Stimulated activated CD4-positive, alpha-beta T cell treated with anti-CD3 and anti-CD28 coated beads, Interleukin-2, amount 100 ng/mL, for 4 hours (primary cell): Measurements from ENCODE around the gene MATN1.

Experiments used
- DNase-seq: peaks from one replicate; pipeline ENCODE4 v3.0.0-alpha.2; 2020; ENCODE audit warnings: low read depth

Gene MATN1

DNA sequence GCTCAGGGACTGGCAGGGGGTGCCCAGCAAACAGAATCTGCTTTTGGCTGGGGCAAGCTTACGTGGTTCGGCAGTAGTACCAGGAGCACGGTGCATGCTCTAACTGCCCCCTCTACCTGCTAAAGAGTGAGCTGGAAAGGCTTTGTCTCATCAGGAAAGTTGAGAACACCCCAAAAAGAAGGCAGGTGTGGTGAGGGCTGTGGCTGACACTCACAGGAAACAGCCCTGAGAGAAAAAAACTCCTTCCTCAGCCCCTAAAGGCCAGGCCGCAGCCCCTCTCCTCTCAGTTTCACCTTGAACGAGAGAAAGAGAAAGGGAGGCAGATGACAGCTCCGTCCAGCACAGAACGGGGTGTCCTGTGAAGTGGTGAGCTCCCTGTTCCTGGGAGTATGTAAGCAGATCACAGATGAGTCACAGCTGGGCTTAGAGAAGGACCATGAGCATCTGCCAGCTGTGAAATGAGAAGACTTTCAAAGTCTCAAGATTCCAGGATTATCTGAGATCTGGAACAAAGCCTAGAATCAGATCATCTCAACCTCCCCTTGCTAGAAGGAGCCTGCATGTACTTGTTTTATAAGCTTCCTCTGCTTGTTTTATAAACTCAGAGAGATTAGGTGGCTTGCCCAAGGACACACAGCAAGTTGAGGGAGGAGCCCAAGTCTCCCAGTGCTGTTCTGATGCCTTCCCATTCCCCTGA, 20.8 kb upstream of the MATN1 start:
- DNase-seq = no peak

DNA sequence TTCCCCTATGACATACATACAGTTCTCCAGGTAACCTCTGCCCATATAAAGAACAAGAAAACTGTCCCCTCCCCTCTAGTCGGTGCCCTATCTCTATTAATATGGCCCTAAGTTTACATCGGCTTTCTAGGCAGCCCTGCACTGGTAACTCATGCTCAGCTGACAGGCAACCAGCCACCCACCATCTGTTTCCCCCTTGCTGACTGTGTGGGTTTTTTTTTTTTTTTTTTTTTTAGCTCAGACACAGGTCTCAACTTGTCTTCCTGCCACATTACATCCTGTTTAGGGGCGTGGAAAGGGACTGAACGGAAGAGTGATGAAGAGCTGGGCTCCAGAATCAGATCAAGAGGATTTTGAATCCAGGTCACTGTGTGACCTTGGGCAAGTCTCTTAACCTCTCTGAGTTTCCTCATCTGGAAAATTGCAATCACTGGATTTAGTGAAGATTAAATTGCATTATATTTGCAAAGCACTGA, 20.2 kb upstream of the MATN1 start:
- DNase-seq = peak; percentile 68

DNA sequence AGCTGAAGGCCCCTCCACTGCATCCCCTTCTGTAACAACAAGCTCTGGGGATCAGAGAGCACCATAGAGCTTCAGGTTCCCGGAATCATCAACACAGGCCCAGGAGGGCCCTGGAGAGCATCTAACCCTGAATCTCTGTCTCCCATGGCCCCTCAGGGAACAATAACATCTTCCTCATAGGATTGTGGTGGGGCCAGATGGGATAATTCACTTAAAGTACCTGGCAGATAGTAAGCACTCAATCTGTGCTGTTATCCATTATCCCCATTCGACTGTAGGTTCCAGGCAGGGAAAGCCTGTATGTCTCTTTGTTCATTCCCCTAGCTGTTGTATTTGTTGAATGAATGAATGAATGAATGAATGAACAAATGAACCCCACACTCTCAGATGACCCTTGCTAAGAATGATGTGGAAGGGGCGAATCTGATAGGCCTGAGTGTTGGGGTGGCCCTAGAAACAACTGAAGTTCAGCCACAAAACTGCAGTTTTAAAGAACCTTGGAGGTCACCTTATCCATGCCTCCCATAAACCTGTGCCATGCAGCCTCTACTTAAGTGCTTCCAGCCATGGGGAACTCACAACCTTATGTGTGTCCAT, 19.7 kb upstream of the MATN1 start:
- no peak for DNase-seq

DNA sequence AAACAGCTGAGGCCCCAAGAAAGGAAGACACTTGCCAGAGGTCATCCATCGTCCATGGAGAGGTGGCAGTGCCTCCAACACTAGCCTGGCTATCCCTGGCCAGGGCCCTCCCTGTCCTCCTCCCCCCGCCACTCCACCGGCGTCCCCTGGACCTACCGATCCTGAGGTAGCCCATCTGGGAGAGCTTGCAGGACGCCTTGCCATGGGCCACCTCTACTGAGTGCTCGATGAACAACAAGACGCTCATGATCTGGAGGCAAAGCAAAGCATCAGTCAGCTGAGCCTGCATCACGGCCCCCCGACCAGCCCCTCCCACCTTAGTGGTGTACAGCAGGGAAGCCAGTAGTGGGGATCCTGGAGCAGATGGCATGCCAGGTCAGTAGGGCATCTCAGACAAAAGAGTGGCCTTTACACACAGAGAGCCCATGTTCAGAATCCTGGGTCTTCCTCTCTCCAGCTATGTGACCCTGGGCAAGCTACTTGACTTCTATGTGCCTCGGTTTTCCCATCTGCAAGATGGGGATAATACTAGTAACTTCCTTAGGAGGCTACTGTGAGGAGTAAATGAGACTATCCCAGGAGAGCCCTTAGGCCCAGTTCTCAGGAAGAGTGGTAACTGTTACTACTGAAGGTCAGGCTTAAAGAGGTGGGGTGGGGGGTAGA, 19.0 kb upstream of the MATN1 start:
- DNase-seq = no peak

DNA sequence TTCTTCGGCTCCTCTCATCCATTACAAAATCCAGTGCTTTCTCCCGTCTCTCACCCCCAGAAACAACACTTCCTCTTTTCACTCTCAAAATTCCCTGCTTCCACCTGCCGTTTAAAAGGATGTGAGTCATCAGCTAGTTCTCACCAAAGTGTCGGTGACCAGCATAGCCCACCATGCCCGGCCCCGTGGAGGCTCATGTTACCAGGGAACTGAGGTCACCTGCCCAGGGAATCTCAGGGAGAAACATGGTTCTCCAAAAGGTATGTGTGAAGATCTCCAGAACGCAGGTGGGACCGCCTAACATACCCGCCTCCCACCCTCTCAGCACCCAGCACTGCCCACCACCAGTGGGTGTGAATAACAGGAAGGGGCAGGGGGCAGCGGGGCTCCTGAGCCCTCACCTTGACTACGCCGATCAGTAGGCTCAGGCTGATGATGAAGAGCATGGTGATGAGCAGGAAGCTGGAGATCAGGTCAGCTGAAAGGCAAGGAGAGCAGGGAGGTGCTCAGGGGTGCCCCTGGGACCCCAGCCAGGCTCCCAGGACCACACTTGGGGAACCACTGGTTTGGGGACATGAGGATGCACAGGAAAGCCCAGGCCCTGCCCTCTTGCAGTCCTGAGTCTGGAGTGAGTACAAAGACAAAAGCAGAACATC, 18.0 kb upstream of the MATN1 start:
- DNase-seq = no peak

DNA sequence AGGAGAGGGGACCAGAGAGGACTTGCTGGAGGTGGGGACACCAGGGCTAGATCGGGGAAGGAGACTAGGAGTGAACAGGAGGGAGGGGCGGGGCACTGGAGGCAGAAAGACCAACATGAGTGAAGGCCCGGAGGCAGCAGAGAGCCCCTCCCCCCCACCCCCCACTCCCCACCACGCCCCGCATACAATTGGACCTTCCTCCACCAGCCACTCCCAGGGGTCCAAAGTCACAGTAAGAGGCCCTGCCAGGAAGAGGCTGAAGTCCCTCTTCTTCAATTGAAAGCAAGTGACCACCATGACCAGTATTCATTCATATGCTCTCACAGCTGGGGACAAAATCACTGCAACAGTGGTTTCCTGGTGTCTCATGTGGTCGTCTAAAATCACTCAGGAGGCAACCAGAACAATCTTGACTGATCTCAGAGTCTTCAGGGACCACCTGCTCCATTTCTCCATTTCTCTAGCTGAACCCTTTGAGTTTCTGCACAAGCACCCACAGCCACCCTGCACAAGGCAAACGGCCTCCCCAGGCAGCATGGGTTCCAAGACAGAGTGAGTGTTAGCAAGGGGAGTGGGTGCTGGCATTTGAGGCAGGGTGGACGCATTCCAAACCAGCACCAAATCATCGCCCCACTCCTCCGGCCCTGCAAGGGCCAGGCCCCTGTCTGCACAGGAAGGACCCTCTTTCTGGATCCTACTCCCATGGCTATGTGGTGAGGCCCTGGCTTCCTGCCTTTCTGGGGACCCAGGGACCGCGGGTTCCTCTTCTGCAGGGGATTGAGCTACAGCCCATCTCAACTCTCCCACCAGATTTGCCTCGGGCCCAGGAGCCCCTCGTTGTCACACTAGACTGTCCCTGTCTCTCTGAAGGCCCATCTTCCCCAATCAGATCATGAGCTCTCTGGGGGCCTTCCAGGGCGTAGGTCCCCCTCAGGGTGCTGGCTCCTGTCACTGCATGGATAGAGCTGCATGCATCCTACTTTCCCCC, 17.2 kb upstream of the MATN1 start:
- no peak for DNase-seq

DNA sequence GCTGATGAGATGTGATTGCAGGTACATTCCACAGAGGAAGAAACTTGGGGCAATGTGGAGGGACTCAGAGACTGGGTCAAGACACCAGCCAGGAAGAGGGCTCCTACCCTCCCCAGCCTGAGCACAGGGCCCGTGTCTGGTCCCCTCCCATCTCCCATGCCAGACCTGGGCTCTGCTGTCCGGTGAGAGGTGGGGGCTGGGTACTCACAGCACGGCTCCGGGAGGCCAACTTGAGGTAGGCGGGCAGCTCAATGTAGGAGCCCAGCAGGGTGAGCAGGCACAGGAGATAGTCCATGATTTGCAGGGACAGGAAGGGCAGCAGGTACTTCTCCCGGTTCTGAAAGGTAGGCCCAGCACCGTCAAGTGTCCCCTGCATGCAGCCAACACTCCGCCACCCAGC, 16.2 kb upstream of the MATN1 start:
- no peak for DNase-seq

DNA sequence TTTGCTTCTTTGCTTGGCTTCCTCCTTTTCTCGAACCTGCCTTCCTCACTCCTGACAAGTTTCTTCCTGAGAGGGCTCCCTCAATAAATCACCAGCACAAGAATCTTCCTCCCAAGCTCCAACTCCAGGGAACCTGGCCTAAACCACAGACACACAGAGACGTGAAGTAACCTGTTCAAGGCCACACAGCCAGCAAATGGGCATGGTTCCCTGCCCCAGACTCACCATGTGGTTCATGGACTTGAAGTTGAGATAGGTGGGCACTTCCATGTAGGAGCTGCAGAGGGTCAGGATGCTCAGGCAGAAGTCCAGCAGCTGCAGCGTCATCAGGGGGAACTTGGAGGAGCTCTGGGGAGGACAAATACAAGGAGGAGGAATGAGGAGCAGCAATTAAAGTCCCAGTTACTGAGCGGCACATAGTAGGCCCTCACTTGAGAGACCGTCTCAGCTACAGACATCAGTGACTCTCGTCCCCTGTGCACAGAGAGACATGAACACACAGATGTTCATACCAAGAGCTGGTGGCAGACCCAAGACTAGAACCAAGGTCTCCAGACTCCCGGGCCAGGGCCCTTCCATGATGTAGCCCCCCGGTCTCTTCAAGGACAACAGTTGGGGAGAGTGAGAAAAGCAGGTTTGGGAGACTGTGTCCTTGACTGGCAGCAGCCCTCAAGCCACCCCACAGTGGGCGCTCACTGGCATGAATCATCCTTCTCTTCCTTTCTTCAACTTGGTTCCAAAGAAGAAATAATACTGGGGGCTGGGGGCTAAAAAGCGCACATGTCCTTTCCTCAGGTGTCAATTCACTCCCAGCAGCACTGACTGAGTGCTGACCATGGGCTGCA, 15.6 kb upstream of the MATN1 start:
- no peak for DNase-seq

DNA sequence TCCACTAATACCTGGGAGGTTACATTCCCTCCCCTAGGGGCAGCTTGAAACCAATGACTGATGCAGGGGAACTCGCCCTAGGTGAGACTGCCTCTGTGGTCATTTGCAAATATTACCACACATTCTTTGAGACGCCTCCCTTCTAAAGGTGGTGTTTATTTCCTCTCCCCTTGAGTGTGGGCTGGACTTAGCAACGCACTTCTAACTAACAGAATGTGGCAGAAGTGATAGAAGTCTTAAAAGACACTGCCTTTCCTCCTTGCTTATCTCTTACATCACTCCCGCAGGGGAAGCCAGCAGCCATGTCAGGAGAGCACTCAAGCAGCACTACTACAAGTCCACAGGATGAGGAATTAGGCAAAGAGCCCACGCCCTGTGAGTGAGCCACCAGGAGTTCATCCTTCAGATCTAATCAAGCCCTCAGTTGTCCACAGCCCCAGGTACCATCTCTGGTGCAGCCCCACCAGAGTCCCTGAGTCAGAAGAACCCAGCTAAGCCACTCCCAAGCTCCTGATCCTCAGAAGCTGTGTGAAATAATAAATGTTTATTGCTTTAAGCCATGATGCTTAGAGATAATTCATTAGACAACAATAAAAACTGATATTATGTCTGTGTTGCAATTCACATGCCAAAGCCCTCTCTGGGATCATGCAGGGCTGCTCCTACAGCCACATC, 14.8 kb upstream of the MATN1 start:
- DNase-seq = no peak

DNA sequence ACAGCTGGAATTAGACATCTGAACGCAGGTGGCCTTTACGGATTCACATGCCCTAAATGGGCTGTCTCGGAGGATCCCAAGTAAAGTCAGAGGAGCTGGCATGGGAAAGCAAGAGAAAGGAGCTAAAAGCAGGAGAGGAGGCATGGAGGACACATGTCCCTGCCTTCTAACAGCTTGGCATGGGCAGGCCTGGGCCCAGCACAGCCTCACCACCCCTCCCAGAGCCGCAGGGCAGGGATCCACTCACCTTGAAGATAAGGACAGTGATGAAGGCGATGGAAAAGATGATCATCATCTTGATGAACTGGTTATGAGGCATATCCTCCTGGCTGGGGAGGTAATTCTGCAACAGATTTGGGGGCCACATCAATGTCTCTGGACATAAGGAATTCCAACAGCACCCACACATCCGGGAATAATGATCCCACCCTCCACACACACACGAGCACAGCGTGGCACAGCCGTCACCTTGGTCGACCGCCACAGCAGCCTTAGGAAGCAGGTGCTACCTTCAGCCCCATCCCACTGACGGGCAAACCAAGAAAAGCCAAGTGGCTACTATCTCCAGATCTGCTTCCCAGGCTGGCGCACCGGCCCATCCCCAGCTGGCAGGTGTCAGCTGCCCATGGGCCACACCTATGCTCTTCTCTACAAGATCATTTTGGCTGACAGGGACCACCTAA, 14.1 kb upstream of the MATN1 start:
- no peak for DNase-seq

DNA sequence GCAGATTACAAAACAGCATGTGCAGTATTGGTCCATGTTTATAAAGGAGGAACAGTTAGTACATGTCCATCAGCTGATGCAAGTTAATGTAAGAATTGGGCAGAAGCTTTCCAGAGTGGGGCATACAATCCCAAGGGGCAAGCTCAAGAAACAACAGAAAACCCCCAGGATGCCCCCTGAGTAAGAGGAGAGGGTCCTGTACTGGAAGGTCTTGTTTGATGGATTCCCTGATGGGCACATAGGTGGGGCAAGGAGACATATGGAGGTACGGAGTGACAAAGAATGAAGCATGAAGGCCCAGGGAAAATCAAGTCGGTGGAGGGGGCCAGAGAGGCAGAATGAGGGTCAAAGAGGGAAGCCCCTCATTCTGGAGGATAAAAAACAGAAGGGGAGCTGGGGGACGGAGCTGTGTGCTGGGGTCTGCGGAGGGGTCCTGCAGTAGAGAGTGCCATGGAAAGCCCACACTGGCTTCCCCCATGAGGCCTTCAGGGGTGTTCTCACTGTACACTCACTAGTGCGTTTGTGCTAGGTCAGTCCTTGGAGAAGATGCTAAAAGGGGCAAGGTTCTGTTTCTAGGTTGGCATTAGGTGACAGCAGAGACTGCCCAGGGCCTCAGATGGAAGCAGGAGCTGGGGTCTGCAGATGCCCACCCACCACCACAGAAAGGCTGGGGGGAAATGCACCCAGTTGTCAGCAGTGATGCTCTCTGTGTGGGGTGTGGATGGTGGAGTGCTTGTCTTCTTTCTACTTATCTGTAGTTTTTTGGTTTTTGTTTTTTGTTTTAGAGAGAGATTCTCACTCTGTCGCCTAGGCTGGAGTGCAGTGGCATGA, 12.5 kb upstream of the MATN1 start:
- no peak for DNase-seq

DNA sequence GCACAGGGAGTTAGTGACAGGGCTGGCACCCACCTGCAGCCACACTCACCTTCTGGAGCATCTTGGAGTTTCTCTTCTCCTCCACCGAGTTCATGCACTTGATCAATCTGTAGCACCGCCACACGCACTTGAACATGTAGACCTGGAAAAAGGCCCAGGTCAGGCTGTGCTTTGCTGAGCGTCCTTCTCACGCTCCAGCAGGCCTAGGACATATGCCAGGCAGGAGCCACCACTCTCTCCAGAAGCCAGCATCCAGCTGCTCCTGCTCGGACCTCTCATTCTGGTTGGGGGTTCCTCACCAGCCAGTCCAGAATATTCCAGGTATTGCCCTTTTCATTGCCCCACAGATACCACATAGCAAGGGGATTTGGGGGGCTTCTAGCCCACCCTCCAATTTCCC, 11.7 kb upstream of the MATN1 start:
- DNase-seq = no peak

DNA sequence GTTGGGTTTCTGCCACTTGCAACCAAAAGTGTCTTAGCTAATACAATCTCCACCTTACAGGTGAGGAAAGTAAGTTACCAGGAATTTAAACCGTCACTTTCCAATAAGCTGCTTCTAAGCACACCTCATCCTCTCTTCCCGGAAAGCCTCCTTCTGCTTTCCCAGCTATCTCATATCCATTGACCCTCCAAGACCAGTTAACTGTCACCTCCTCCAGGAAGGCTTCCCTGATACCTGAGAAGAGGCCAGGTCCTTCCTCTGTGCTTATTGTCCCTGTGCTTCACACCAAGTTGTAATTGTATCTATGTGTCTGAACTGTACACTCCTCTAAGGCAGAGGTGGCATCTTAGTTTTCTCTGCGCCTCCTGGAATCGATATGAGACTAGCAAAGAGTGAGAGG, 11.2 kb upstream of the MATN1 start:
- DNase-seq = no peak

DNA sequence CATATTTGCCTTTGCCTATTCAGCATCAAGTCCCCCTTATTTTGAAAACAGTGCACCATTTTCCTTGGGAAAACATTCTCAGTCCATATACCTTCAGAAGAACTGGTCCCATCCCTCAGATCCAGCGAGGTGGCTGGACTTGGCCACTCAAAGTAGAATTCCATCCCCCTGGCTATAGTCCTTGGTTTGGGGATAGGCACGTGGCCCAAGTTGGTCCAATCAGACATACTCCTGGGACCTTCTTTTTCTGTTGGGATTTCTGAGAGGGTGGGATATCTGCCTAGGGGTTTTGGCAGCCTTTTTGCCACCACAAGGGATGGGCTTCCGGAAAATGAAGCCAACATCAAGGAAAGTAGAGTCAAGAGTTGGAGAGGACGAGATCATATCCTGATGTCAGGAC, 10.7 kb upstream of the MATN1 start:
- DNase-seq = no peak

DNA sequence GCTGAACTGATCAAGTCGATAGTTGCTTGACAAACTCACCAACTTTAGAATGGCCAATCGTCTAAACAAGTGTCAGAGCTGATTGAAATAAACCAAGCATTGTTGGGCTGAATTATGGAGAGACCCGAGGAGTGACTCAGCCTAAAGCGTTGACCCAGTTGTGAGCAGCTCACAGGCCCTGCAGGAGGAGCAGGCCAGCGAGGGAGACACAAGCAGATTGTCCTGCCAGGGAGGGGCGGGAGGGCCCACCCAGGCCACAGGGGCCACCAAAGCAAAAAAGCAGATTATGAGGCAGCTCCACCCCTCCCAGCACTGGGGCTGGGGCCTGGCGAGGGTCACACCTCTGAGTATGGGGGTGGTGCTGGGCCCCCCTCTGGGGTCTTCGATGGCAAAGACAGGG, 10.1 kb upstream of the MATN1 start:
- no peak for DNase-seq

DNA sequence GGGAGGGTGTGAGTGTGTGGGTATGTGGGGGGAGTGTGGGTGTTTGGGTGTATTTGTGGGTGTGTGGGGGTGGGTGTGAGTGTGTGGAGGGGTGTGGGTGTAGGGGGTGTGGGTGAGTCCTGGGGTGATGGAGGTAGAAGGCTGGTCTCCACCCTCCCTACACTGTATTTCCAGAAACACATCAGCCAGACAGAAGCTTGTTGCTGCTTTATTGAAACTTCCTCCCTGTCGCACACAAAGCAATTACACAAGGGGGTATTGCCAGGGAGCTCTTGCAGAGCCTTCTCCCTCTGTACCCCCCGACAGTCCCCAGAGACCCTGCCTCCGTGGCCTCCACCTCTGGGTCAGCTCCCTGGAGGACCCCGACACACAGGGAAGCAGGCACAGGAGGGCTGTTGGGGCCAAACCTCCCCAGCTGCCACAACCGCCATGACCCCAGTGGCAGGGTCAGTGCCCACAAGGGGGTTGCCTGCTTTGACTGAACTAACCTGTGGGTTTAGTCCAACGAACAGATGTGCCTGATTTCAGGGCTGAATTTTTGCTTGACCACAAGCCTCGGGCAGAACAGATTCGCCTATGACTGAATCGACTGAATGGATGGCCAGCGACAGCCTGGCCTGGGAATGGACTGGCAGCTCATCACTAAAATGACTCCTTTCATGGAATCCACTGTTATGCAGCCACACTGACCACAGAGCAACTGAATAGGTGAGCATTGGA, 9.1 kb upstream of the MATN1 start:
- no peak for DNase-seq

DNA sequence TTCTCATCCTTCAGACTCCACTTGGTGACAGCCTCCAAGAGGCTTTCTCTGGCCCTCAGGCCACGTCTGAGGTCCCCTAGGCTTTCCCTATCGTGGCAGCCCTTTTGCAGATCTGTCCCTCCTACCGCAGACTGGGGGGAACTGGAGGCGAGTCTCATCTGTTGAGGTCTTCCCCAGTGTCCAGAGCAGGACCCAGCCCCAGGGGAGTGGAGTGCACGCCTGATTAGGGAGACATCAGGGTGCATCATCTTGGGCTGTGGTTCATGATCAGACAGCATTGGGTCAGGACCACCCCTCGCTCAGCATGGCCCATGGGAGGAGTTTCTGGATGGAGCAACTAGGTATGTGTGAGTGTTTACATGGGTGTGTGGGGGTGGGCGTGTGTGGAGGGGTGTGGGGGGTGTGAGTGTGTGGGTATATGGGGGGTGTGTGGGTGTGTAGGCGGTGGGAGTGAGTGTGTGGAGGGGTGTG, 8.5 kb upstream of the MATN1 start:
- DNase-seq = no peak
